B cell (primary cell): ENCODE data around the gene GATA5. TPM values are rescaled to one million over a fixed set of nuclear protein-coding genes. Genes with fewer than 3 reads are reported as not detected.

ENCODE experiments used
- ATAC-seq: fragments of 200-7000 bp; cut with Tn5 transposase; one replicate; pipeline ENCODE4 v1.10.0; 2021; ENCODE audit warnings: low read depth, mild to moderate bottlenecking, moderate number of reproducible peaks, moderate library complexity
- CTCF ChIA-PET: fragments of 350-600 bp; sonication (Branson Sonifier 250); formaldehyde crosslinking; loops from one replicate; lab custom pipeline; 2021; ENCODE audit warnings: antibody characterized with exemption, inconsistent platforms; lab: Charles Lee
- POLR2A ChIA-PET: fragments of 350-600 bp; sonication (Branson Sonifier 250); formaldehyde crosslinking; loops from one replicate; lab custom pipeline; 2021; ENCODE audit warnings: antibody characterized with exemption; lab: Charles Lee
- DNase-seq: peaks from one replicate; pipeline ENCODE4 v3.0.0; 2013
- H2AFZ ChIP-seq: 2 replicates; pipeline ENCODE4 v1.6.1; 2012; ENCODE audit warnings: mild to moderate bottlenecking, low read depth, low read length; ENCODE audit not compliant: insufficient read depth, poor library complexity, severe bottlenecking
- H3K27ac ChIP-seq, 2 donors: 1 replicate in 1 of 2; 2 replicates in 1 of 2; pipeline ENCODE4 v1.5.1; 2012 to 2013; ENCODE audit warnings: low read length in 2 of 2, mild to moderate bottlenecking in 2 of 2, moderate library complexity in 1 of 2
- H3K27me3 ChIP-seq, 4 experiments: fragments of 200-600 bp in 1 of 4; sonication (generic) in 1 of 4; replicated peaks in 1 of 4; 1 replicate in 2 of 4; 2 replicates in 2 of 4; pipeline versions ENCODE4 v1.6.1 to v1.7.0; 2013 to 2016; ENCODE audit warnings: low read length in 3 of 4, mild to moderate bottlenecking in 2 of 4, mixed read lengths in 1 of 4, moderate library complexity in 1 of 4; ENCODE audit not compliant: insufficient read depth in 4 of 4, control insufficient read depth in 3 of 4; ENCODE audit errors: control extremely low read depth in 1 of 4
- H3K36me3 ChIP-seq, 2 experiments: replicated peaks in 1 of 2; 1 replicate in 1 of 2; 2 replicates in 1 of 2; pipeline versions ENCODE4 v1.6.1 to v1.7.1; 2013; ENCODE audit warnings: low read length in 1 of 2; ENCODE audit not compliant: insufficient read depth in 2 of 2, control insufficient read depth in 1 of 2; ENCODE audit errors: control extremely low read depth in 1 of 2, extremely low read depth in 1 of 2
- H3K4me1 ChIP-seq, 2 donors: fragments of 200-600 bp in 1 of 2; sonication (generic) in 1 of 2; 1 replicate in 1 of 2; 2 replicates in 1 of 2; pipeline versions ENCODE4 v1.5.1 to v1.6.1; 2013 to 2017; ENCODE audit warnings: low read length in 2 of 2; ENCODE audit not compliant: control insufficient read depth in 2 of 2, insufficient read depth in 2 of 2
- H3K4me2 ChIP-seq: replicated peaks from 2 replicates; pipeline ENCODE3; 2012; ENCODE audit warnings: mild to moderate bottlenecking, low read depth, low read length; ENCODE audit not compliant: poor library complexity, severe bottlenecking
- H3K4me3 ChIP-seq, 5 experiments: fragments of 200-600 bp in 1 of 5; sonication (generic) in 1 of 5; 1 replicate in 3 of 5; 2 replicates in 2 of 5; pipeline versions ENCODE4 v1.5.1 to v1.7.0; 2011 to 2016; ENCODE audit warnings: low read length in 4 of 5, mild to moderate bottlenecking in 4 of 5, low read depth in 2 of 5, control low read depth in 1 of 5, moderate library complexity in 1 of 5; ENCODE audit not compliant: insufficient read depth in 1 of 5; ENCODE audit errors: control extremely low read depth in 1 of 5, extremely low read depth in 1 of 5
- H3K79me2 ChIP-seq: fragments of 200-600 bp; sonication (generic); one replicate; pipeline ENCODE4 v1.6.0; 2016; ENCODE audit warnings: low read length; ENCODE audit not compliant: control insufficient read depth, insufficient read depth
- H3K9ac ChIP-seq: fragments of 200-600 bp; sonication (generic); 2 replicates; pipeline ENCODE4 v1.6.1; 2017; ENCODE audit warnings: mild to moderate bottlenecking, low read length, moderate library complexity
- H3K9me3 ChIP-seq, 3 donors: one replicate each; pipeline versions ENCODE4 v1.6.1 to v1.7.1; 2013; ENCODE audit warnings: low read length in 2 of 3; ENCODE audit not compliant: control insufficient read depth in 2 of 3, insufficient read depth in 1 of 3; ENCODE audit errors: control extremely low read depth in 1 of 3
- H4K20me1 ChIP-seq: 2 replicates; pipeline ENCODE4 v1.6.0; 2012; ENCODE audit warnings: mild to moderate bottlenecking, low read length; ENCODE audit not compliant: insufficient read depth, control insufficient read depth, poor library complexity, severe bottlenecking
- H3K27ac Mint-ChIP-seq: one replicate; pipeline ENCODE4 v1.8.0; 2021; ENCODE audit warnings: mixed read lengths
- H3K27me3 Mint-ChIP-seq: one replicate; pipeline ENCODE4 v1.8.0; 2021; ENCODE audit warnings: mixed read lengths
- H3K4me1 Mint-ChIP-seq: one replicate; pipeline ENCODE4 v1.8.0; 2021; ENCODE audit warnings: mixed read lengths
- H3K4me3 Mint-ChIP-seq: one replicate; pipeline ENCODE4 v1.8.0; 2021; ENCODE audit warnings: mixed read lengths
- H3K9me3 Mint-ChIP-seq: one replicate; pipeline ENCODE4 v1.8.0; 2022; ENCODE audit warnings: mixed read lengths; ENCODE audit not compliant: insufficient read depth
- EZH2 ChIP-seq: IDR thresholded peaks from 2 replicates; pipeline ENCODE4 v1.6.1; 2012; ENCODE audit warnings: borderline replicate concordance, low read depth, mild to moderate bottlenecking, moderate library complexity, low read length; ENCODE audit not compliant: insufficient read depth, poor library complexity, severe bottlenecking
- WGBS: methylation state at CpG from one replicate; pipeline ENCODE4 v1.1.5; 2013; ENCODE audit warnings: missing lambda C conversion rate; ENCODE audit not compliant: insufficient coverage; 5-methylcytosine and 5-hydroxymethylcytosine counted together
- intact Hi-C: fragments of 100-400 bp; cut with micrococcal nuclease; formaldehyde crosslinking; loops from one replicate; pipeline ENCODE4 v1.10.0; 2022
- polyA plus RNA-seq: library from polyadenylated mRNA; depleted of rRNA; stranded (reverse); fragments of >200 nt; gene quantifications from 2 replicates; pipeline ENCODE4 v1.2.3, GENCODE V29; 2012
- total RNA-seq, 2 donors: library from RNA; stranded (reverse); fragments of 120-200 nt in 1 of 2; gene quantifications; 1 replicate in 1 of 2; 2 replicates in 1 of 2; pipeline versions ENCODE4 v1.2.3 to v1.2.4, GENCODE V29; 2013 to 2022
- TF ChIP-seq, protein P1 (sequence below): fragments of 200-600 bp; IDR thresholded peaks from one replicate; pipeline ENCODE4 v1.8.0; 2022; ENCODE audit warnings: antibody characterized with exemption, mild to moderate bottlenecking

GATA5 gene
- total and polyA plus RNA-seq, 2 donors (not counting 1 experiment from before 2014, with no cell fraction given) = not detected

GRCh38 chr20:62522748-62523396 is 47.1 kb upstream of the GATA5 start:
- peaks cover 5% of the 10 kb centered on the region for H3K4me1 Mint-ChIP-seq
- Histone ChIP-seq H3K4me3 (no peak overlapping the region), H3K27me3 (peaks cover 0 to 34% (median 4%) of the 10 kb centered on the region in 4 experiments), H3K27ac (no peak overlapping the region), H3K36me3 (no peaks in the 10 kb centered on the region), H3K4me2 (no peak overlapping the region), H3K9me3 (peaks cover 0 to 6% (median 0%) of the 10 kb centered on the region in 3 donors), H3K79me2 (no peaks in the 10 kb centered on the region), H3K9ac (no peak overlapping the region), H2AFZ (no peak overlapping the region), H4K20me1 (no peaks in the 10 kb centered on the region), H3K4me1 (peaks cover 0 to 4% of the 10 kb centered on the region in 2 donors)
- ChIA-PET CTCF (interaction anchor here (0.8 kb wide), 1 partner anchor 26 kb away, joined by 3 read pairs; no protein-coding TSS in a partner anchor), POLR2A (no interaction called here)
- intact Hi-C loops = no loop called here
- H3K9me3 Mint-ChIP-seq = no peaks in the 10 kb centered on the region
- 71% methylated on average over 17 of the region's 18 CpGs for WGBS
- TF ChIP-seq, protein P1, sequence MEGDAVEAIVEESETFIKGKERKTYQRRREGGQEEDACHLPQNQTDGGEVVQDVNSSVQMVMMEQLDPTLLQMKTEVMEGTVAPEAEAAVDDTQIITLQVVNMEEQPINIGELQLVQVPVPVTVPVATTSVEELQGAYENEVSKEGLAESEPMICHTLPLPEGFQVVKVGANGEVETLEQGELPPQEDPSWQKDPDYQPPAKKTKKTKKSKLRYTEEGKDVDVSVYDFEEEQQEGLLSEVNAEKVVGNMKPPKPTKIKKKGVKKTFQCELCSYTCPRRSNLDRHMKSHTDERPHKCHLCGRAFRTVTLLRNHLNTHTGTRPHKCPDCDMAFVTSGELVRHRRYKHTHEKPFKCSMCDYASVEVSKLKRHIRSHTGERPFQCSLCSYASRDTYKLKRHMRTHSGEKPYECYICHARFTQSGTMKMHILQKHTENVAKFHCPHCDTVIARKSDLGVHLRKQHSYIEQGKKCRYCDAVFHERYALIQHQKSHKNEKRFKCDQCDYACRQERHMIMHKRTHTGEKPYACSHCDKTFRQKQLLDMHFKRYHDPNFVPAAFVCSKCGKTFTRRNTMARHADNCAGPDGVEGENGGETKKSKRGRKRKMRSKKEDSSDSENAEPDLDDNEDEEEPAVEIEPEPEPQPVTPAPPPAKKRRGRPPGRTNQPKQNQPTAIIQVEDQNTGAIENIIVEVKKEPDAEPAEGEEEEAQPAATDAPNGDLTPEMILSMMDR = no peak
- TF ChIP-seq EZH2 = no peak
- no peak overlapping the region for H3K4me3 Mint-ChIP-seq
- no peak overlapping the region for H3K27ac Mint-ChIP-seq
- no peak for ATAC-seq
- H3K27me3 Mint-ChIP-seq = peaks cover 11% of the 10 kb centered on the region
- no peak for DNase-seq

DNA sequence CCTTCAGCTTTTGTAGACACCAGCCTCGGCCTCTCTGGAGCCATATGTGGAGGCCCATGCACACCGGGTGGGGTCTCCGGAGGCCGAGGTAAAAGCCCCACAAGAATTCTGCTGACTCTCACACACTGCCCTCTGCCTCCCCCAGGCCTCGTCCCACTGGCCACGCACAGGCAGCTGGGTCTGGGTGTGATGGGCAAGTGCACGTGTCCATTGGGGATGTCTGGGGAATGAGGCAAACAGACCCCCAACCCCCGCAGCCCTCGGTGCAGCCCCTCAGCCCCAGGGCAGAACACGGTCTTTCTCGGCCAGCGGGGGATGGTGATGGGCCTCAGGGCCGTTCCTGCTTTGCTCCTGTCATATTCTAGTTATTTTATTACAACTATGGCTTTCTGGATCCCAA is 44.0 kb upstream of the GATA5 start:
- H2AFZ ChIP-seq = no peak overlapping the region
- Mint-ChIP-seq H3K4me1 (peaks cover 5% of the 10 kb centered on the region), H3K27me3 (peaks cover 8% of the 10 kb centered on the region), H3K9me3 (no peaks in the 10 kb centered on the region), H3K27ac (no peak overlapping the region), H3K4me3 (no peak overlapping the region)
- ChIA-PET POLR2A (no interaction called here), CTCF (no interaction called here)
- H3K9me3 ChIP-seq = peaks cover 0 to 3% (median 0%) of the 10 kb centered on the region in 3 donors
- peaks cover 0 to 32% (median 1%) of the 10 kb centered on the region in 4 experiments for H3K27me3 ChIP-seq
- ATAC-seq = no peak
- no peaks in the 10 kb centered on the region for H4K20me1 ChIP-seq
- H3K36me3 ChIP-seq = no peaks in the 10 kb centered on the region
- peaks cover 0 to 4% of the 10 kb centered on the region in 2 donors for H3K4me1 ChIP-seq
- no peak overlapping the region for H3K4me3 ChIP-seq
- H3K4me2 ChIP-seq = no peak overlapping the region
- TF ChIP-seq, protein P1 = no peak
- no peak for TF ChIP-seq EZH2
- H3K27ac ChIP-seq = no peak overlapping the region
- 83% methylated on average over 8 of the region's 13 CpGs for WGBS
- no peak for DNase-seq
- intact Hi-C loops = no loop called here
- H3K9ac ChIP-seq = no peak overlapping the region
- H3K79me2 ChIP-seq = no peaks in the 10 kb centered on the region
